ENCODE results near the gene IGF2BP2. TPM values are rescaled to one million over a fixed set of nuclear protein-coding genes. Genes with fewer than 3 reads are reported as not detected.

Gene IGF2BP2
- total and polyA plus RNA-seq, 2 of the 13 experiments (the other 11 are each of a cell fraction or from before 2014, with no cell fraction given), result 6.5 to 46.0 TPM

DNA sequence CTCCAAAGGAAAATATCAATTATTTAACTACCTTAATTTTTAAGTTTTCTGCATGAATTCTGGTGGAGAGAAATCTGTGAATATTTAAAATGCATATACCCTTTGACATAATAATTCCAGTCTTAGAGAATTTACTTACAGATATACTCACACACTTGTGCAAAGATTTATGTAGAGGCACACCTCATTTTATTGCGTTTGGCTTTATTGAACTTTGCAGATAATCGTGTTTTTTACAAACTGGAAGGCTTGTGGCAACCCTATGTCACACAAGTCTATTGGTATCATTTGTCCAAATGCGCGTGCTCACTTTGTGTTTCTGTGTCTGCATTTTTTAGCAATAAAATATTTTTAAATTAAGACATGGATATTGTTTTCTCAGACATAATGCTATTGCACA, 157.3 kb downstream of the IGF2BP2 start:
- no peak overlapping the region for H3K9ac ChIP-seq (ENCODE audit: insufficient read depth, low read depth, low read length)
- intact Hi-C loops (cut with micrococcal nuclease; ENCODE audit: unreplicated experiment) (no loop called here), in situ Hi-C loops (cut with HindIII; ENCODE audit: extremely low pct_ligation_motif_present, low pct_unique_long_range_greater_than_20kb) (no loop called here)
- no TSS peak for BruUV-seq (replicated peaks)
- peaks cover 14 to 53% of the 10 kb centered on the region in 2 experiments for H3K36me3 ChIP-seq (replicated peaks in 1 of 2; ENCODE audit: control insufficient read depth in 1 of 2, insufficient read depth in 2 of 2, low read length in 2 of 2)
- H3K79me2 ChIP-seq (ENCODE audit: insufficient read depth, low read length), result no peaks in the 10 kb centered on the region
- H3K9me3 ChIP-seq (ENCODE audit: low read length), result no peaks in the 10 kb centered on the region
- H3K27ac ChIP-seq (ENCODE audit: extremely low read length, insufficient read depth, low read length), result no peak overlapping the region
- over 99% methylated on average over 4 of the region's 4 CpGs for WGBS (ENCODE audit: low lambda C conversion rate)
- CTCF ChIA-PET (ENCODE audit: low intra/inter-chr PET ratio, low total read pairs), result no interaction called here
- ATAC-seq (no peak), DNase-seq (ENCODE audit: low spot score) (no peak), FAIRE-seq (no peak)
- H3K4me2 ChIP-seq (ENCODE audit: low read depth, low read length), result no peak overlapping the region
- H4K20me1 ChIP-seq (ENCODE audit: insufficient read depth, low read length), result no peaks in the 10 kb centered on the region
- H2AFZ ChIP-seq (ENCODE audit: low read length), result no peak overlapping the region
- no peak for TF ChIP-seq FOXA1 (IDR thresholded peaks at IDR 0.05)
- TF ChIP-seq FOXA1 (CRISPR knock-in tag; IDR thresholded peaks at IDR 0.05), result no peak
- no peak for TF ChIP-seq ZNF503 (CRISPR knock-in tag; IDR thresholded peaks at IDR 0.05)
- H3K27me3 ChIP-seq (ENCODE audit: control insufficient read depth in 1 of 2, insufficient read depth in 2 of 2, low read length in 2 of 2), result no peaks in the 10 kb centered on the region
- no peaks in the 10 kb centered on the region for H3K4me1 ChIP-seq (ENCODE audit: insufficient read depth, low read length)
- H3K4me3 ChIP-seq (replicated peaks in 1 of 3; ENCODE audit: insufficient read depth in 1 of 3, low read depth in 2 of 3, low read length in 3 of 3), result no peak overlapping the region
- POLR2A ChIA-PET, result no interaction called here

DNA sequence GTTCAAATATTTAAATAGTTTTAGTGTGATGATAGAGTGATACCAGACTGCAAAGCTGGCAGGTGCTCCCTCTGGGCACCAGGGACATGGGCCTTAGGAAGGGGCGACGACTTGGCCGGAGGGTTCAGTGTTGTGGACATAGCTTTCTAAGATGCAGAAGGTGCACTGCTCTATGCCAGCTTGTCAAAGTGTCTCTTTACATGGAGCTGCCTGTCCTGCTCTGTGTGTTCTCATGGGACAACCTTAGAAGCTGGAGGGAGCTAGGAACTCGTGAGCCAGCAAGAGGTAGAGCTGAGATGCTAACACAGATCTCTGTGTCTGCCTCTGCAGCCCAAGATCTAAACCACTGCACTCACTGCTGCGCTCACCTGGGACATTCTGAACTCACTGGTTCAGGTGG, 160.9 kb downstream of the IGF2BP2 start:
- Histone ChIP-seq H3K4me1 (ENCODE audit: insufficient read depth, low read length) (no peaks in the 10 kb centered on the region), H3K27ac (ENCODE audit: extremely low read length, insufficient read depth, low read length) (no peak overlapping the region), H3K9me3 (ENCODE audit: low read length) (no peaks in the 10 kb centered on the region), H3K9ac (ENCODE audit: insufficient read depth, low read depth, low read length) (no peak overlapping the region), H3K4me2 (ENCODE audit: low read depth, low read length) (no peak overlapping the region), H3K36me3 (replicated peaks in 1 of 2; ENCODE audit: control insufficient read depth in 1 of 2, insufficient read depth in 2 of 2, low read length in 2 of 2) (peaks cover 5 to 26% of the 10 kb centered on the region in 2 experiments), H2AFZ (ENCODE audit: low read length) (no peak overlapping the region), H3K27me3 (ENCODE audit: control insufficient read depth in 1 of 2, insufficient read depth in 2 of 2, low read length in 2 of 2) (no peaks in the 10 kb centered on the region), H3K4me3 (replicated peaks in 1 of 3; ENCODE audit: insufficient read depth in 1 of 3, low read depth in 2 of 3, low read length in 3 of 3) (no peak overlapping the region), H4K20me1 (ENCODE audit: insufficient read depth, low read length) (no peaks in the 10 kb centered on the region), H3K79me2 (ENCODE audit: insufficient read depth, low read length) (no peaks in the 10 kb centered on the region)
- ChIA-PET POLR2A (interaction anchor here (0.6 kb wide), 1 partner anchor 109 kb away, joined by 3 read pairs; no protein-coding TSS in a partner anchor), CTCF (ENCODE audit: low intra/inter-chr PET ratio, low total read pairs) (no interaction called here)
- peak; percentile 60 for TF ChIP-seq RBM22 (optimal IDR thresholded peaks at IDR 0.05; ENCODE audit: low read length)
- TF ChIP-seq ZNF674 (CRISPR knock-in tag; IDR thresholded peaks at IDR 0.05; ENCODE audit: low read depth), result no peak
- in situ Hi-C loops (cut with HindIII; ENCODE audit: extremely low pct_ligation_motif_present, low pct_unique_long_range_greater_than_20kb), result no loop called here
- BruUV-seq (replicated peaks), result no TSS peak
- WGBS (ENCODE audit: low lambda C conversion rate), result 100% methylated on average over 5 of the region's 5 CpGs
- ATAC-seq (no peak; the same call in 2 of the 3 replicates), DNase-seq (ENCODE audit: low spot score) (no peak), FAIRE-seq (no peak)
- intact Hi-C loops (cut with micrococcal nuclease; ENCODE audit: unreplicated experiment), result loop anchor here (5.0 kb wide), 2 partner anchors 103 to 243 kb away; no protein-coding TSS in a partner anchor
